ENCODE measurements around the gene TNC. TPM values are rescaled to one million over a fixed set of nuclear protein-coding genes. Genes with fewer than 3 reads are reported as not detected.

The TNC gene
- total RNA-seq, 1 experiment from 2014 or later = 5.7 TPM

DNA sequence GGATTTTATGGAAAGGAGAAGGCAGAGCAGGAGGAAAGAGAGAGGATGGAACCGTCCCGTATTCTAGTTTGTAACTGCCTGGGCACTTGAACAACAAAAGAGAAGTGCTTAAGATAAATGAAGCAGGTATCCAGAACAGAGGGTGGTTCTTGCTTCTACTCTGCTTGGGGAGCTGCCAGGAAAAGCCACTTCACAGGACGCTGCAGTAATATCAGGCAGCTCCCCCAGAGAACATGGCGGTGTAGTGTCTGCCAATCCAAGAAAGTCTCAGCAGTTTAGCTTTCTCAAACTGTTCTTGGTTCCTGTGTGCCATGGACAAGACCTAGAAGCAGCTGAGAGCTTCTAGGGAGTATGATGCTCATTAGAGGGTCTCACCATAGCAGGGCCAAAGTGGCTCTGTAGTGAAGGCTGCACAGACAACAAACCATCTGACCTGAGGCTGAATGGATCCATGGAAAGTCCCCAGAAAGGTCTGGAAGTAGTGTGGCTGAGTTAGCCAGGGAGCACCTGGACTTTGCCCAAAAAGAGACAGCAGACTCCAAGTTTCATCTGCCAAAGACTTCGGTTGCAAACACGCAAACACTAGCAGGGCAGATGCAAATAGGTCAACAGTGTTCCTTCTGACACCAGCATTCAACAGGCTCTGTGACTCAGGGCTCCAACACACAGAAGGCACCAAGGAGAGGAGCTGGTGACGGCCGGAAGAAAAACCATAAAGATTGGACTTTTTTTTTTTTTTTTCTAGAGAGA lies 115.4 kb downstream of the TNC start:
- H3K27ac ChIP-seq (ENCODE audit: low read length) = no peak overlapping the region
- CTCF ChIA-PET = no interaction called here
- ATAC-seq = no peak
- no peaks in the 10 kb centered on the region for H3K9me3 ChIP-seq (ENCODE audit: control insufficient read depth, insufficient read depth, low read depth, low read length)
- TF ChIP-seq TCF7L2 (IDR thresholded peaks at IDR 0.05; ENCODE audit: low read depth, low read length) = no peak
- TF ChIP-seq, protein P1, sequence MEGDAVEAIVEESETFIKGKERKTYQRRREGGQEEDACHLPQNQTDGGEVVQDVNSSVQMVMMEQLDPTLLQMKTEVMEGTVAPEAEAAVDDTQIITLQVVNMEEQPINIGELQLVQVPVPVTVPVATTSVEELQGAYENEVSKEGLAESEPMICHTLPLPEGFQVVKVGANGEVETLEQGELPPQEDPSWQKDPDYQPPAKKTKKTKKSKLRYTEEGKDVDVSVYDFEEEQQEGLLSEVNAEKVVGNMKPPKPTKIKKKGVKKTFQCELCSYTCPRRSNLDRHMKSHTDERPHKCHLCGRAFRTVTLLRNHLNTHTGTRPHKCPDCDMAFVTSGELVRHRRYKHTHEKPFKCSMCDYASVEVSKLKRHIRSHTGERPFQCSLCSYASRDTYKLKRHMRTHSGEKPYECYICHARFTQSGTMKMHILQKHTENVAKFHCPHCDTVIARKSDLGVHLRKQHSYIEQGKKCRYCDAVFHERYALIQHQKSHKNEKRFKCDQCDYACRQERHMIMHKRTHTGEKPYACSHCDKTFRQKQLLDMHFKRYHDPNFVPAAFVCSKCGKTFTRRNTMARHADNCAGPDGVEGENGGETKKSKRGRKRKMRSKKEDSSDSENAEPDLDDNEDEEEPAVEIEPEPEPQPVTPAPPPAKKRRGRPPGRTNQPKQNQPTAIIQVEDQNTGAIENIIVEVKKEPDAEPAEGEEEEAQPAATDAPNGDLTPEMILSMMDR (IDR thresholded peaks at IDR 0.05) = no peak
- no peak for TF ChIP-seq SIN3A (IDR thresholded peaks at IDR 0.05; ENCODE audit: borderline replicate concordance, insufficient read depth, low read depth, low read length)
- TF ChIP-seq POLR2AphosphoS5 (IDR thresholded peaks at IDR 0.05; ENCODE audit: low read depth, low read length) = no peak
- no peak for TF ChIP-seq REST (IDR thresholded peaks at IDR 0.05; ENCODE audit: insufficient read depth in 1 of 2, low read depth in 2 of 2, low read length in 1 of 2)
- DNase-seq (ENCODE audit: low read depth, low spot score) = no peak
- in situ Hi-C loops (cut with HindIII; ENCODE audit: low pct_unique_long_range_greater_than_20kb, low sequenced_read_pairs) = no loop called here
- H3K4me1 ChIP-seq (ENCODE audit: control insufficient read depth, insufficient read depth, low read length) = no peaks in the 10 kb centered on the region
- intact Hi-C loops (cut with micrococcal nuclease; ENCODE audit: unreplicated experiment) = no loop called here
- POLR2A ChIA-PET = no interaction called here
- no peaks in the 10 kb centered on the region for H3K27me3 ChIP-seq (ENCODE audit: control insufficient read depth, insufficient read depth, low read length)
- BruUV-seq (replicated peaks) = no TSS peak
- no peak overlapping the region for H3K4me3 ChIP-seq (ENCODE audit: low read depth in 2 of 2, low read length in 2 of 2)
- H3K36me3 ChIP-seq (ENCODE audit: control insufficient read depth, insufficient read depth, low read length) = no peaks in the 10 kb centered on the region

GRCh38 chr9:115000217-115000639 lies 117.7 kb downstream of the TNC start:
- CTCF ChIA-PET = no interaction called here
- no peak overlapping the region for H3K27ac ChIP-seq (ENCODE audit: low read length)
- in situ Hi-C loops (cut with HindIII; ENCODE audit: low pct_unique_long_range_greater_than_20kb, low sequenced_read_pairs) (no loop called here), intact Hi-C loops (cut with micrococcal nuclease; ENCODE audit: unreplicated experiment) (no loop called here)
- no peaks in the 10 kb centered on the region for H3K27me3 ChIP-seq (ENCODE audit: control insufficient read depth, insufficient read depth, low read length)
- no peak for DNase-seq (ENCODE audit: low read depth, low spot score)
- BruUV-seq (replicated peaks) = no TSS peak
- no peaks in the 10 kb centered on the region for H3K9me3 ChIP-seq (ENCODE audit: control insufficient read depth, insufficient read depth, low read depth, low read length)
- no peak overlapping the region for H3K4me3 ChIP-seq (ENCODE audit: low read depth in 2 of 2, low read length in 2 of 2)
- ATAC-seq = no peak
- no peak for TF ChIP-seq REST (IDR thresholded peaks at IDR 0.05; ENCODE audit: insufficient read depth in 1 of 2, low read depth in 2 of 2, low read length in 1 of 2)
- no peak for TF ChIP-seq SIN3A (IDR thresholded peaks at IDR 0.05; ENCODE audit: borderline replicate concordance, insufficient read depth, low read depth, low read length)
- TF ChIP-seq, protein P1 (IDR thresholded peaks at IDR 0.05) = no peak
- no peak for TF ChIP-seq POLR2AphosphoS5 (IDR thresholded peaks at IDR 0.05; ENCODE audit: low read depth, low read length)
- POLR2A ChIA-PET = no interaction called here
- H3K36me3 ChIP-seq (ENCODE audit: control insufficient read depth, insufficient read depth, low read length) = no peaks in the 10 kb centered on the region
- H3K4me1 ChIP-seq (ENCODE audit: control insufficient read depth, insufficient read depth, low read length) = no peaks in the 10 kb centered on the region
